Lower lobe of right lung (tissue), 2 donors: ENCODE results near the gene BIRC5. TPM values are rescaled to one million over a fixed set of nuclear protein-coding genes. Genes with fewer than 3 reads are reported as not detected.

Experiments used
- ATAC-seq, 2 donors: fragments of 200-7000 bp; cut with Tn5 transposase; one replicate each; pipeline ENCODE4 v1.9.1; 2020 to 2022; ENCODE audit warnings: mild to moderate bottlenecking in 2 of 2, moderate library complexity in 2 of 2
- DNase-seq: peaks from one replicate; pipeline ENCODE4 v3.0.0-alpha.2; 2020
- H3K27ac ChIP-seq: fragments of 200-600 bp; one replicate; pipeline ENCODE4 v1.8.0; 2022
- H3K27me3 ChIP-seq: fragments of 200-600 bp; one replicate; pipeline ENCODE4 v1.8.0; 2022; ENCODE audit warnings: low read depth
- H3K36me3 ChIP-seq: fragments of 200-600 bp; one replicate; pipeline ENCODE4 v1.8.0; 2022; ENCODE audit warnings: mild to moderate bottlenecking
- H3K4me1 ChIP-seq: fragments of 200-600 bp; one replicate; pipeline ENCODE4 v1.8.0; 2022
- H3K4me3 ChIP-seq: fragments of 200-600 bp; one replicate; pipeline ENCODE4 v1.8.0; 2022; ENCODE audit warnings: mild to moderate bottlenecking
- H3K9me3 ChIP-seq: fragments of 200-600 bp; one replicate; pipeline ENCODE4 v1.8.0; 2022
- intact Hi-C: fragments of 100-400 bp; cut with DNase I; formaldehyde crosslinking; loops from one replicate; pipeline ENCODE4 v1.11.0; 2022
- total RNA-seq: library from RNA; stranded (reverse); fragmentation: NEBNext Ultra II Directional; extraction: Animal tissue kit (Norgen Biotek cat#: 25700); gene quantifications from one replicate; pipeline ENCODE4 v1.2.1, GENCODE V29; 2021
- TF ChIP-seq, protein P1 (sequence below): fragments of 200-600 bp; IDR thresholded peaks from one replicate; pipeline ENCODE4 v1.8.0; 2022; ENCODE audit warnings: antibody characterized with exemption, mild to moderate bottlenecking
- donor health status: DM: no; HTN: yes; CAD: no; lungs with severe emphysema.

Gene BIRC5
- total RNA-seq, 1 donor from 2014 or later, result 1.8 TPM

DNA sequence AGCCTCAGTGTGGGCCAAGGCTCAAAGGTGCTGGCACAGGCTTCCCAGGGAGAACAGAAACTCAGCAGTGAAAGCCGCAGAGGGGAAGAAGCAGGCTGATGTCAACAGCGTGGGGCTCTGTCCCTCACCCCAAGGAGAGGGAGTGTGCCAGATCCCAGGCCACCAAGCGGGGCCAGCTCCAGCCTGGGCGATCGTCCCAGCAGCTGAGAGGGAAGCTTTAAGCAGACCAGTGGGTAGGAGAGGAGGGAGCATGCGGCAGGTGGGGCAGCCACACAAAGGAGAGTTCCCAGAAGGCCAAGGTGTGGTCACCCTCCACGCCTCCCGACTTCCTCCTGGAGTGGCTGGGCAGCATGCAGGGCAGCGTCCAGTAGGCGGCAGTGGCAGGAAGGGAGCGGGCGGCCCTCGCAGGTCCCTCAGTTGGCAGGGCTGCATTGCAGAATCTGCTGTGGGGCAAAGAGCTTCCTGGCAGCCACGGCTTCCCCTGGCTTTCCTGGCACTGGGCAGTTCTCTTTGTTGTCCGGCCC, 39.6 kb upstream of the BIRC5 start:
- Histone ChIP-seq H3K27ac (peak overlapping the region; percentile 85), H3K36me3 (peaks cover 26% of the 10 kb centered on the region), H3K27me3 (no peaks in the 10 kb centered on the region), H3K9me3 (no peaks in the 10 kb centered on the region), H3K4me3 (peak overlapping the region; percentile 33), H3K4me1 (peaks cover 87% of the 10 kb centered on the region)
- peak; percentile 97 for DNase-seq
- TF ChIP-seq, protein P1, sequence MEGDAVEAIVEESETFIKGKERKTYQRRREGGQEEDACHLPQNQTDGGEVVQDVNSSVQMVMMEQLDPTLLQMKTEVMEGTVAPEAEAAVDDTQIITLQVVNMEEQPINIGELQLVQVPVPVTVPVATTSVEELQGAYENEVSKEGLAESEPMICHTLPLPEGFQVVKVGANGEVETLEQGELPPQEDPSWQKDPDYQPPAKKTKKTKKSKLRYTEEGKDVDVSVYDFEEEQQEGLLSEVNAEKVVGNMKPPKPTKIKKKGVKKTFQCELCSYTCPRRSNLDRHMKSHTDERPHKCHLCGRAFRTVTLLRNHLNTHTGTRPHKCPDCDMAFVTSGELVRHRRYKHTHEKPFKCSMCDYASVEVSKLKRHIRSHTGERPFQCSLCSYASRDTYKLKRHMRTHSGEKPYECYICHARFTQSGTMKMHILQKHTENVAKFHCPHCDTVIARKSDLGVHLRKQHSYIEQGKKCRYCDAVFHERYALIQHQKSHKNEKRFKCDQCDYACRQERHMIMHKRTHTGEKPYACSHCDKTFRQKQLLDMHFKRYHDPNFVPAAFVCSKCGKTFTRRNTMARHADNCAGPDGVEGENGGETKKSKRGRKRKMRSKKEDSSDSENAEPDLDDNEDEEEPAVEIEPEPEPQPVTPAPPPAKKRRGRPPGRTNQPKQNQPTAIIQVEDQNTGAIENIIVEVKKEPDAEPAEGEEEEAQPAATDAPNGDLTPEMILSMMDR, result peak; percentile 80
- ATAC-seq, result peak; percentile 89 to 90
- intact Hi-C loops, result loop anchor here (10.0 kb wide), 1 partner anchor 50 kb away; the partner anchor contains the start of gene TMC6

DNA sequence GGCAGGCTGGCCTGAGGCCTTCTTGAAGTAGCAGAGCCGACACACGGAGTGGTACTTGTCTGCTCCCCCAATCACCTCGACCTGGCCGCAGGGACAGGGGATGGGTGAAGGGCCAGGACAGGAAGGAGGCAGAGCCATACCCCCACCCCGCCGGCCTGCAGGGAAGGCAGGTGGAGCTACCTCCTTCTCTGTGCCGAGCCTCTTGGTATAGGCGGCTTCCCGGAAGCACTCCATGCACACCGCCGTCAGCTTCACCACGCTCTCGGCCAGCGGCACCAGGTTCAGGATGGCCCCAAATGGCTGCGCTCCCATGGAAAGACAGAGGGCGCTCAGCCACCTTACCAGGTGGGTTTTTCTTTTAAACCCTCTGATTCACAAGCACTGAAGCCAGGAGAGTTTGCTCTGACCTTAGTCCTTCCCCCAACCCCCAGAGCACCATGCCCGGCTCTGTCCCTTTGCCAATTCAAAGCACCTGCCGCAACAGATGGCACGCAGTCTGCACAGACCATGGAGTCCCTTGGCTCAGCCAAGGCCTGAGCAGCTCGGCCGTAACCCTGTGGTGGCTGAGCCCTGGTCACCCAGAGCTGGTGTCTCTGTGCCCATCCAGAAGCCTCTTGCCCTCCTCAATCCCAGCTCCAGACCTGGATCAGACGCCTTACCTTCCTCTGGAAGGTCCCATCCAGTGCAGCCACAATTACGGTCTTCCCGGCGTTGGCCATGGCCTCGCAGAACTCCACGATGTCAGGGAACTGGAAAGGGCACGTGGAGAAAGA, 39.0 kb upstream of the BIRC5 start:
- H3K4me1 ChIP-seq, result peaks cover 87% of the 10 kb centered on the region
- intact Hi-C loops, result loop anchor here (10.0 kb wide), 1 partner anchor 50 kb away; the partner anchor contains the start of gene TMC6
- peaks cover 26% of the 10 kb centered on the region for H3K36me3 ChIP-seq
- H3K9me3 ChIP-seq, result no peaks in the 10 kb centered on the region
- peak overlapping the region; percentile 85 for H3K27ac ChIP-seq
- ATAC-seq (peak; percentile 54 to 66), DNase-seq (no peak)
- TF ChIP-seq, protein P1, result peak; percentile 22
- no peaks in the 10 kb centered on the region for H3K27me3 ChIP-seq
- H3K4me3 ChIP-seq, result peak overlapping the region; percentile 33

DNA sequence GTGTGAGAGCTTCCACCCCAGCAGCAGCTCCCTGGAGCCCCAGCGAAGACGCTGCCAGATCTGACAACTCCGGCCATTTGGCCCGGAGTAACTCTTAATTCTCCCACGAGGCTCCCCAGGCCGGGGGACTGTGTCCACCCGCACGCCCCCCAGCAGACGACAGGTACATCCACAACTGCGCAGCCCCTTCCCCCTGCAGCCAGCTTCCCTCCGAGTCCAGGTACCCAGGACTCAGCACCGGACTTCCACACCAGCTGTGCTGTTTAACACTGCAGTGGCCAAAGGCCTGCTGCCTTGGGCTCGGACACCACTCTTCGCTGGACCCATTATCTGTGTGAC, 38.4 kb upstream of the BIRC5 start:
- peak overlapping the region; percentile 85 for H3K27ac ChIP-seq
- H3K9me3 ChIP-seq, result no peaks in the 10 kb centered on the region
- H3K27me3 ChIP-seq, result no peaks in the 10 kb centered on the region
- intact Hi-C loops, result loop anchor here (10.0 kb wide), 1 partner anchor 51 kb away; the partner anchor contains the start of gene TMC6
- TF ChIP-seq, protein P1, result no peak
- peaks cover 87% of the 10 kb centered on the region for H3K4me1 ChIP-seq
- ATAC-seq (no peak), DNase-seq (no peak)
- peaks cover 26% of the 10 kb centered on the region for H3K36me3 ChIP-seq
- H3K4me3 ChIP-seq, result peak overlapping the region; percentile 33

DNA sequence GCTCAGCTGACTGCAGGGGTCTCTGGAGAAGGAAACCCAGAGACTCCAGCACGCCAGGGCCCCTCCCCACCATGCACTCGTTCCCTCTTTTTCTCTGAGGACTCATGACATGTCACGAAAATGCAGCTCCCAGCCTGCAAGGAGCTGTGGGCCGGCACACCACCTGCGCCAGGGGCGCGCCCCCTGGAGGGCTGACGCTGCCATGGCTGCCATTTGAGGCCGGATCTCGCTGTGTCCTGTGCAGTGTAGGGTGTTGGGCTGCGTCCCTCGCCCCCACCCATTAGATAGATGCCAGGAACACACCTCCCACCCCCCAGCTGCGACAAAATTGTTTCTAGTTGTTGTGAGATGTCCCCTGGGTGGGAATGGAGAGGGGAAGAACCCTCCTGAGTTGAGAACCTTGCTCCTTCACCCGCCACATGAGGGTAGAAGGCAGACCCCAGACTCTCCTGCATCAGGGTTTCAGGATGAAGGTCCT, 37.5 kb upstream of the BIRC5 start:
- intact Hi-C loops, result loop anchor here (10.0 kb wide), 1 partner anchor 52 kb away; the partner anchor contains the start of gene TMC6
- Histone ChIP-seq H3K9me3 (no peaks in the 10 kb centered on the region), H3K27me3 (no peaks in the 10 kb centered on the region), H3K27ac (peak overlapping the region; percentile 85), H3K4me3 (no peak overlapping the region), H3K4me1 (peaks cover 80% of the 10 kb centered on the region), H3K36me3 (peaks cover 19% of the 10 kb centered on the region)
- ATAC-seq, result peak; percentile 31 to 50
- DNase-seq, result peak; percentile 90
- TF ChIP-seq, protein P1, result peak; percentile 94

DNA sequence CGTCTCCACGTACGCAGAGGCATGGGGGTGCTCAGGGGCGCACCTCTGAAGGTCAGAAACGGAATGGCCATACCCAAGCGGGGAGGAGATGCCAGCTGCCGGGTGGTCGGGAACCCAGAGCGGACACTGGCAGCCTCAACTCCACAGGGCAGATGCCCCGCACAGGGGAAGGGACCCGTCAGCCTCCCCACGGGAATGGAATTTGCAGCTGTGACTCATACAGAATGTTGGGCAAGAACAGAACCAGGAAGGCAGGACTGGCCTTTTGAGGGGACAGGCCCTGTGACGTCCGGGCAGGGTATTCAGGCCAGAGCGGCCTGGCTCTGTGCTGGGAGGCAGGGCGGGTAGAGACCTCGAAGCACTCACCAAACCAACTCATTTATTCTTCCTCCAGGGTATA, 34.7 kb upstream of the BIRC5 start:
- TF ChIP-seq, protein P1, result no peak
- ATAC-seq (peak; percentile 46 to 60), DNase-seq (no peak)
- Histone ChIP-seq H3K27ac (peak overlapping the region; percentile 72), H3K4me1 (peaks cover 55% of the 10 kb centered on the region), H3K27me3 (no peaks in the 10 kb centered on the region), H3K36me3 (no peaks in the 10 kb centered on the region), H3K4me3 (no peak overlapping the region), H3K9me3 (no peaks in the 10 kb centered on the region)
- intact Hi-C loops, result loop anchor here (10.0 kb wide), 1 partner anchor 55 kb away; the partner anchor contains the start of gene TMC6
